22Rv1 (cell line): Measurements from ENCODE around the gene PLS1.

ENCODE experiments used
- CTCF ChIP-seq: fragments of 450-650 bp; IDR thresholded peaks from 2 replicates; pipeline ENCODE4 v1.5.1; 2017; ENCODE audit warnings: mild to moderate bottlenecking
- ZFX ChIP-seq: fragments of 450-650 bp; IDR thresholded peaks from 2 replicates; pipeline ENCODE4 v1.6.1; 2017; ENCODE audit warnings: antibody characterized with exemption, borderline replicate concordance

DNA sequence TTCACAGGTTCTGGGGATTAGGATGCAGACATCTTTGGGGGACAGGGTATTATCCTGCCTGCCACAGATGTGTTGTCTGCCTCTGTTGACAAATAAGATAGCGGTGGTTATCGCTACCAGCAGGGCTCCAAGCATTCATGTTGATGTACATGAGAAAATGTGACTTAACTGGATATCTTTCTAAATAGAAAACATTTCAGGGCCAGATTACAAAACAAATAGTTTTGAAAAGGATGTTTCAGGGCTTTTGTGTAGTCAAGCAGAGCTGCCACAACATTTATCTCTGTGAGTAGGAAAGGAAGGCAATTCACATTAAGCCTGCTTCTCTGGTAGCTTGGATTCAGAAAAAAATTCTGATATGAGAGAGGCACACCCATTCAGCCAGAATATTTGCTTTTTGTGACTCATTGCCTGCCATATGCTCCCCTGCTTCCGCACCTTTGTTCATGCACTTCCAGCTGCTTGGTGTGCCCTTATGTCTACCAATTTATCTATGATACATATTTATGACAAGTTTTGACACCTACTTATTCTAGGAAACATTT, 22.8 kb downstream of the PLS1 start:
- TF ChIP-seq CTCF (no peak), ZFX (no peak)
